ENCODE measurements around the gene KCNE1. TPM values are rescaled to one million over a fixed set of nuclear protein-coding genes. Genes with fewer than 3 reads are reported as not detected.
"Not testable (repeated sequence)": the region's sequence is repeated elsewhere in the genome, so short reads cannot be mapped to it uniquely, and the experiment has no call there.

KCNE1 gene
- total RNA-seq, 2 donors from 2014 or later, result 1.0 TPM; not detected in 1

DNA sequence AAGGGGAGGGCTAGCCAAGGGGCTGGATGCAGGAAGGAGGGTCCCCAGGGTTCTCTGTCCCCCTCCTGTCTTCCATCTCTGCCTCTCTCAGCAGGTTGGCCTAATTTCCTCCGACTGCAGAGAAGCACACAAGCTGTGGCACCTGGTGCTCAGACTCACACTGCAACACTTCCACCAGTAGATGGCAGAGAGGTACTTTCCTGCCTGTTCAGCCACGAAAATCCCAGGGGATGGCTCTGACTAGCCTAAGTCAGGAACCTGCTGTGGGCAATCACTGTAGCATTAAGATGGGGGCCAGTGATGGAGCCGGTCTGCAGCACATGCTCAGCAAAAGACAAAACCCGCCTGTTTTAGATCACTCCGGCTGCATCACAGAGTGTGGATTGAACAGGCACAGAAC lies 82.3 kb downstream of the KCNE1 start:
- H3K36me3 ChIP-seq (replicated peaks in 1 of 2; ENCODE audit: insufficient read depth in 1 of 2, low read depth in 2 of 2); intact Hi-C loops (cut with DNase I); H3K27ac ChIP-seq; ATAC-seq; H3K4me1 ChIP-seq; H3K9me3 ChIP-seq; H3K4me3 ChIP-seq; H3K27me3 ChIP-seq; DNase-seq: not testable (repeated sequence)
- WGBS, 2 donors, result no CpG with 5 or more reads among the region's 5 CpGs

DNA sequence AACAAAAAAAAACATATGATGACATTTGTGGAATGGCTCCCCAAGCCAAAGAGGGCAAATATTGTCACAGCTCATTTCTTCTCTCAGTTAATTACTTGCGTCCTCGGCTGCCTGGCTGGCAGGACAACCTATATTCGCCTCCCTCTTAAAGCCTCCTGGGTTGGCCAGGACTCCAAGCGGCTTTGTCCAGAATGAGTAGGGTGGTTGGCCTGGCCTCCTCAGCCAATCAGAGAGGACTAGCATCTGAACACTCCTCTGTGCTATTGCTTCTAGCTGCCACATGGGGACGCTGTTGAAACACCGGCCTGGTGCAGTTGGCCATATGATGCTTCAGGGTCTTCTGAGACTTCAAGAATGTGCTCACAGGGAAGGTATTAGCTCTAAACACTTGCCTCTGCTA lies 83.6 kb downstream of the KCNE1 start:
- ATAC-seq; H3K4me1 ChIP-seq; intact Hi-C loops (cut with DNase I); H3K36me3 ChIP-seq (replicated peaks in 1 of 2; ENCODE audit: insufficient read depth in 1 of 2, low read depth in 2 of 2); H3K9me3 ChIP-seq; H3K27me3 ChIP-seq; H3K4me3 ChIP-seq; DNase-seq; H3K27ac ChIP-seq: not testable (repeated sequence)
- WGBS, 2 donors, result no CpG with 5 or more reads among the region's 6 CpGs

DNA sequence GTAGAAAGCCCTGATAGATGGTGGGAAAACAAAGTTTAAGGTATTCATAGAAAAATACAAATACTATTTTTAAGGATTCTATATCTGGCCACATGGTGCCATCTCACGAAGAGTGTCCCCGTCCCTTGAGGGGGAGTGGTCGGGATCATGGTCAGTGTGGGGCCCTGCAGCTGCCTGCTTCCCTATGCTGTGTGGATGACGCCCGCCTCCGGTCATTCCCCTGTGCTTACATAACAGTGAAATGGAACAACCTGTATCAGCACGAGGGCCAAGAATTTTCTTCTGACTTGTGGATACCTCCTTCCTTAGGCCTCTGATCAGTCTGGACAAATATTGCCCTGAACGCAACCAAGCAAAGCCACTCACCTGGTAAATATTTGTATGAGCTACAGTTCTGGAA lies 84.7 kb downstream of the KCNE1 start:
- H3K4me3 ChIP-seq; H3K36me3 ChIP-seq (replicated peaks in 1 of 2; ENCODE audit: insufficient read depth in 1 of 2, low read depth in 2 of 2); H3K4me1 ChIP-seq; H3K27ac ChIP-seq; H3K27me3 ChIP-seq; H3K9me3 ChIP-seq; DNase-seq; intact Hi-C loops (cut with DNase I); ATAC-seq: not testable (repeated sequence)
- WGBS, 2 donors, result no CpG with 5 or more reads among the region's 8 CpGs

DNA sequence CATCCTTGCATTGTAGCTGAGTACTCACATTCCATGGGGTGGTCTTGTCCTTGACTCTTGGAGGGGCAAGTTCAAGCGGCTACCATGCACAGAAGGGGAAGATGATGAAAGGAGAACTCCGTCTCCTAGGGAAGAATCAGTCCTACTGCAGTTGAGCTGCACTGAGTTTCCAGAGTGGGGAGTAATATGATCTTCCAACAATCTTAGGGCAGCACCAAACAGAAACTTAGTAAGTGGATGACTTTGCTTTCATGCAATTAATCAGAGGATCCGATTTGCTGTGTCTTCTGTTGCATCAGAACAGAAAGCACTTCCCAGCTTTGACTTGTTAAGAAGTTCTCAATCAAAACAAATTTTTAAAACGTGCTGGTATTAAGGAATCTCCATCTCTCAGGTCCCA lies 88.2 kb downstream of the KCNE1 start, which contains the start of gene SMIM34:
SMIM34 (minus strand) TSS at position 147 of the 400 bp plus-strand sequence; CDS start at position 35, 112 bp downstream.
- ATAC-seq; H3K27me3 ChIP-seq; H3K36me3 ChIP-seq (replicated peaks in 1 of 2; ENCODE audit: insufficient read depth in 1 of 2, low read depth in 2 of 2); DNase-seq; H3K9me3 ChIP-seq; intact Hi-C loops (cut with DNase I); H3K4me3 ChIP-seq; H3K27ac ChIP-seq; H3K4me1 ChIP-seq: not testable (repeated sequence)
- WGBS, 2 donors, result no CpG with 5 or more reads among the region's 4 CpGs

DNA sequence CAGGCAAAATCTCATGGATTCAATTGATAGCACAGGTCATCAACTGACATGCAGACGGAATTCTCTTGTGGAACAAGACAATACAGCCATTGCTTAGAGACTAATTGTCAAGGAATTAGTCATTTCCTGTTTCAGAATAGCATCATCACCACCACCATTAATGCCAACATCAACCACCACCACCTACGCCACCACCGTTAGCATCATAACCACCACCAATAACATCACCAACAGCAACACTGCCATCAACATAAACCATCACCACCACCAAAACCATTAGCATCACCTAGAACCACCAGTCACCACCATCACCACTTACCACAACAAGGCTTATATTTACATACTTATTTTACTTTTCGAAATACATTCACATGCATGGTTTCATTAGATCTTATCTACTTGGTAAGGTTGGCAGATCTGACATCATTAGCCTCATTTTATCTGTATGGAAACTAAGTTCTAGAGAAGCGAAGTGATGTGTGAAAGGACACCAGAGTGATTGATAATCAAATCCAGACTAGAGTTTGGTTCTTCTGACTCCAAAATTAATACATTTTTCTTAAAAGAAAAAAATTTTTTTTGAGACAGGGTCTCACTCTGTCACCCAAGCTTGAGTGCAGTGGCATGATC lies 94.4 kb downstream of the KCNE1 start:
- H3K4me1 ChIP-seq; H3K36me3 ChIP-seq (replicated peaks in 1 of 2; ENCODE audit: insufficient read depth in 1 of 2, low read depth in 2 of 2); H3K27ac ChIP-seq; H3K27me3 ChIP-seq; DNase-seq; H3K4me3 ChIP-seq; intact Hi-C loops (cut with DNase I); H3K9me3 ChIP-seq; ATAC-seq: not testable (repeated sequence)
- no CpG with 5 or more reads among the region's 5 CpGs for WGBS, 2 donors

DNA sequence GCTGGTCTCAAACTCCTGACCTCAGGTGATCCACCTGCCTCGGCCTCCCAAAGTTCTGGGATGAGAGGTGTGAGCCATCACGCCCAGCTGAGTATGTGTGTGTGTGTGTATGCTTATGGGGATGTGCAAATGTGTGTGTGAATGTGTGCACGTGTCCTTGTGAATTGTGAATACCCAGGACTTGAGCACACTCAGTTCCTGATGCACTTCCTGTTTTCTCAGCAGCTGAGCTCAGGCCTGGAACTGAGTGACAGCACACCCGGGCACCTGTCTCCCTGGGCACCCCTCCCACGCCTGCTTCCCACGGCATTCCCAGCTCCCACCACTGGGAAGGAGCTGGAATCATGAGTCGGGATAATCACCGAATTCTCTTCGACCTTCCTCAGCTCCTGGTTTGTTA lies 104.7 kb downstream of the KCNE1 start:
- H3K27me3 ChIP-seq; intact Hi-C loops (cut with DNase I); H3K4me1 ChIP-seq; H3K4me3 ChIP-seq; H3K27ac ChIP-seq; H3K36me3 ChIP-seq (replicated peaks in 1 of 2; ENCODE audit: insufficient read depth in 1 of 2, low read depth in 2 of 2); ATAC-seq; H3K9me3 ChIP-seq; DNase-seq: not testable (repeated sequence)
- WGBS, 2 donors, result no CpG with 5 or more reads among the region's 9 CpGs

DNA sequence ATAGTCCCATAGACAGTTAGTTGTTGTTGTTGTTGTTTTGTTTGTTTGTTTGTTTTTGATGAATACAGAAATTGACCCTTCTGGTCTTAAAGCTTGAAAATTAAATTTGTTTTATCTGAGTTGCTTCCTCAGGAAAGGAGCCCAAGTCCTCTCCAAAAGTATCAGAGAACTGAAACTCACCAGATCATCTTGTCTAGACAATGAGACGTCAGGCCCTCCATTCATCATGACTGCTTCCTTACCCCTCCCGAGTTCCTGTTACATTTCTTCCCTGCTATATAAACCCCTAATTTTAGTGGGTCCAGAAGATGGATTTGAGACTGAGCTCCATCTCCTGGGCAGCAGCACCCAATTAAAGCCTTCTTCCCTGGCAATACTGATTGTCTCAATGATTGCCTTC lies 105.3 kb downstream of the KCNE1 start:
- intact Hi-C loops (cut with DNase I); H3K36me3 ChIP-seq (replicated peaks in 1 of 2; ENCODE audit: insufficient read depth in 1 of 2, low read depth in 2 of 2); H3K4me1 ChIP-seq; H3K9me3 ChIP-seq; H3K27ac ChIP-seq; H3K4me3 ChIP-seq; ATAC-seq; DNase-seq; H3K27me3 ChIP-seq: not testable (repeated sequence)
- WGBS, 2 donors, result no CpG with 5 or more reads among the region's 2 CpGs

DNA sequence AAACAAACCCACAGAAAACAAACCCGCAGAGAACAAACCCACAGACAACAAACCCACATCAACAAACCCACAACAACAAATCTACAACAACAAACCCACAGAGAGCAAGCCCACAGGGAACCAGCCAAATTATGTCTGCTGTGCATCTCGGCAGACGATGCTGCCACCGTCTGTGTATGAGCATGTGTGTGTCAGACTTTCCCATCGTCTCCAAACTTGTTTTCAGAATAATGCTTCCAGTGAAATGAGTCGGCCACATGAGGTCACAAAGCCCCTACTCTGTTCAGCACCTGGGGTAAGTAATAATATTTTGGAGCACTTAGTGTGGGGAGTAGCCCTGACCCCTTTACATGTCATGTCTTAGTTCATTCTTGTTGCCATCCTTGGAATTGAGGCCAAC lies 105.9 kb downstream of the KCNE1 start:
- H3K4me1 ChIP-seq; H3K4me3 ChIP-seq; H3K27ac ChIP-seq; H3K27me3 ChIP-seq; H3K36me3 ChIP-seq (replicated peaks in 1 of 2; ENCODE audit: insufficient read depth in 1 of 2, low read depth in 2 of 2); ATAC-seq; intact Hi-C loops (cut with DNase I); DNase-seq; H3K9me3 ChIP-seq: not testable (repeated sequence)
- no CpG with 5 or more reads among the region's 6 CpGs for WGBS, 2 donors

DNA sequence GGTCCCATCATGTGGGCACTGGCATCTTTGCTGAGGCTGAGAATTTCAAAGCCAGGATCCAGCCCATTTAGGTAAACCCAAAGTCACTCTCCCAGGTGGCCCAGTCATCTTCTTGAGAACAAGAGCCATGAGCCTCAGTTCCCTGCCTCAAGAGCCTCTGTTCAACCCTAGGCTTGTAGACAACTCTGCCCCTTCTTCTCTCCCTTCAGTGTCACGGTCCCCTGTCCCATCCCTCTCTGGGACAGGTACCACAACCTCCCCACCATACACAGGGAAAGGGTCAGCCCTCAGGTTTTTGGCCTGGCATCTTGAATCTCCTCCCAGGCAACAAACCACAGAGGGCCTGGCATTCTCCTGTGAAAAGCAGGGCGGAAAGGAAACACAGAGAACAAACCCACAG lies 106.3 kb downstream of the KCNE1 start:
- intact Hi-C loops (cut with DNase I); H3K36me3 ChIP-seq (replicated peaks in 1 of 2; ENCODE audit: insufficient read depth in 1 of 2, low read depth in 2 of 2); H3K27me3 ChIP-seq; H3K4me1 ChIP-seq; H3K4me3 ChIP-seq; H3K27ac ChIP-seq; ATAC-seq; H3K9me3 ChIP-seq; DNase-seq: not testable (repeated sequence)
- no CpG with 5 or more reads among the region's 2 CpGs for WGBS, 2 donors

DNA sequence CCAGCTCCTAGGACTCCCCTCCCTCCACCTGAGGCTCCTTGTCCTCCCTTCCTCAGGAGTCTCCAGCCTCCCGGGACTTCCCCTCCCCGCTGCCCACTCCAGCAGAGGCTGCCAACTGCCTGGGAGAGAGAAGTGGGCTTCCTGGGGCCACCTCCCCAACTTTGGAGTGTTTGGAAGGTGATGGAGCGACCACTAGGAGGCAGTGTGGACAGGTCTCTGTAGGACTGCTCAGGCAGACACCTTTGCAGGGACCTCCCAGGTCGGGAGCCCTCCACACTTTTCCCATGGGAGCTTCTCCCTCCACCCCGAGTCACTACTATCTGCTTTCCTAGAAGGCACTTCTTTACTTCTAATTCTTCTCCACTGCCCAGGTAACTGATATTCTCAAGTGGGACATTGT lies 107.3 kb downstream of the KCNE1 start:
- intact Hi-C loops (cut with DNase I); H3K27me3 ChIP-seq; H3K4me3 ChIP-seq; DNase-seq; ATAC-seq; H3K36me3 ChIP-seq (replicated peaks in 1 of 2; ENCODE audit: insufficient read depth in 1 of 2, low read depth in 2 of 2); H3K4me1 ChIP-seq; H3K9me3 ChIP-seq; H3K27ac ChIP-seq: not testable (repeated sequence)
- no CpG with 5 or more reads among the region's 5 CpGs for WGBS, 2 donors

DNA sequence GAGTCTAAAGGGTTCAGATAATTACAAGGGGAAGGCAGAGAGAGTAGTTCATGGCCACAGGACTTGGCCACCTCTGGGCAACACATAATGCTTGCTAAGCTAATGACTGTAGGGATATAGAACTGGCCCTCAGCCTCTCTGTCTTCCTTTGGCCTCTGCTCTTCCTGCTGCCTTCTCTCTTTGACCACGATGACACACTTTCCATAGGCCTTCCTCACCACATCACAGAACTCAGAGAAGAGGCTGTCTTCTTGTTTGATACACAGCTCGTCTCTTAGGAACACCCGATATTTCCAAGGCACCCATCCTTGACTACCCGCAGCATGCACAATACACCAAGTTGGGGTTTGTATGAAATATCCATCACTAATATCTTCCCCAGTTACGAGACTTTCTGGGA lies 111.5 kb downstream of the KCNE1 start:
- ATAC-seq; H3K27ac ChIP-seq; DNase-seq; H3K27me3 ChIP-seq; H3K4me1 ChIP-seq; H3K9me3 ChIP-seq; H3K36me3 ChIP-seq (replicated peaks in 1 of 2; ENCODE audit: insufficient read depth in 1 of 2, low read depth in 2 of 2); H3K4me3 ChIP-seq; intact Hi-C loops (cut with DNase I): not testable (repeated sequence)
- no CpG with 5 or more reads among the region's 5 CpGs for WGBS, 2 donors
